ENCODE data around the gene IFT88.

The IFT88 gene

DNA sequence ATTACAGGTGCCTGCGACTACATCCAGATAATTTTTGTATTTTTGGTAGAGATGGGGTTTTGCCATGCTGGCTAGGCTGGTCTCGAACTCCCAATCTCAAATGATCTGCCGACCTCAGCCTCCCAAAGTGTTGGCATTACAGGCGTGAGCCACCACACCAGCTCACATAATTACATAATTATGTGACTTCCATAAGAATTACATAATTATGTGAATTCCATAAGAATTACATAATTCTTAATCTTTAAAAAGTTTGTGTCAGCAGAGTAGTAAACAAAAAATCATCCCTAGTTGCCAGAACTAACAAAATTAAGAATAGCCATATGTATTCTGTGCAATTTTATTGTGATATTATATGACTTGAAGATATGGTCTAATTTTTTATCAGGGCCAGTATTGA, 25.6 kb downstream of the IFT88 start:
- TF ChIP-seq, protein P1, sequence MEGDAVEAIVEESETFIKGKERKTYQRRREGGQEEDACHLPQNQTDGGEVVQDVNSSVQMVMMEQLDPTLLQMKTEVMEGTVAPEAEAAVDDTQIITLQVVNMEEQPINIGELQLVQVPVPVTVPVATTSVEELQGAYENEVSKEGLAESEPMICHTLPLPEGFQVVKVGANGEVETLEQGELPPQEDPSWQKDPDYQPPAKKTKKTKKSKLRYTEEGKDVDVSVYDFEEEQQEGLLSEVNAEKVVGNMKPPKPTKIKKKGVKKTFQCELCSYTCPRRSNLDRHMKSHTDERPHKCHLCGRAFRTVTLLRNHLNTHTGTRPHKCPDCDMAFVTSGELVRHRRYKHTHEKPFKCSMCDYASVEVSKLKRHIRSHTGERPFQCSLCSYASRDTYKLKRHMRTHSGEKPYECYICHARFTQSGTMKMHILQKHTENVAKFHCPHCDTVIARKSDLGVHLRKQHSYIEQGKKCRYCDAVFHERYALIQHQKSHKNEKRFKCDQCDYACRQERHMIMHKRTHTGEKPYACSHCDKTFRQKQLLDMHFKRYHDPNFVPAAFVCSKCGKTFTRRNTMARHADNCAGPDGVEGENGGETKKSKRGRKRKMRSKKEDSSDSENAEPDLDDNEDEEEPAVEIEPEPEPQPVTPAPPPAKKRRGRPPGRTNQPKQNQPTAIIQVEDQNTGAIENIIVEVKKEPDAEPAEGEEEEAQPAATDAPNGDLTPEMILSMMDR (IDR thresholded peaks at IDR 0.05; ENCODE audit: low read depth, low read length), result no peak
- no peak overlapping the region for H3K4me3 ChIP-seq (ENCODE audit: low read depth, low read length)

DNA sequence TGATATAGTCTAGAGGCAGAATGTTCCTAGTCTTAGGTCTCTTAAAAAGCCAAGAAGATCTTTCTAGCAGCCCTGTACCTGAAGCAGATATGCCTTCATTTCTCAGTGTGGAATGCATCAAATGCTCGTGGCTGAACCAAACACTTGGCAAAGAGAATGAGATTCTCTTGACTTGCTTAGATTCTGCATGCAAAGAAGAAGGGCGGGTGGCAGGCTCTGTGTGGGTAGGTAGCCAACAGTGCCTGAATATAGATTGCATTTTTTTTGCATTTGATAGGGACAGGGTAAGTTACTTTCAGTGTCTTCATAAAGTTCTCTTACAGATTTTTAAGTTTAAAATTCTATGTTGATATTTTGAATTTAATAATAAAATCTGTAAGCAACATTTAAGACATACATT, 27.3 kb downstream of the IFT88 start:
- H3K4me3 ChIP-seq (ENCODE audit: low read depth, low read length), result no peak overlapping the region
- TF ChIP-seq, protein P1 (IDR thresholded peaks at IDR 0.05; ENCODE audit: low read depth, low read length), result no peak

DNA sequence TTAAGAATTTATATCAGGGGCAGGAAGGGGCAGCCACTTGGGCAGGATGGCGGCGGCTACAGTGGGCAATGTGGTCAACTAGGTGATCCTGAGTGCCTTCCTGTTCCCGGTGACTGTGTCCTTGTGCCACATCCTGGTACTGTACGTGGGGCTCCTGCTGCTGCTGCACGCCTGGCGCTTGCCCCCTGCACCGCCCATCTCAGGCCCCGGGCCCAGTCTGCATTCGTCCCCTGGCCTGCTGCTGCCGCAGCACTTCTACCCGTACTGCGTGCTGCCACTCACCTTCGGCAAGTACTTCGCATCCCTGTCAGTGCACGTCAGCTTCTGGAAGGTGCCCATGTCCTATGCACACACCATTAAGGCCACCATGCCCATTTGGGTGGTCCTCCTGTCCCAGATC, 40.1 kb downstream of the IFT88 start:
- TF ChIP-seq, protein P1 (IDR thresholded peaks at IDR 0.05; ENCODE audit: low read depth, low read length), result no peak
- no peak overlapping the region for H3K4me3 ChIP-seq (ENCODE audit: low read depth, low read length)

DNA sequence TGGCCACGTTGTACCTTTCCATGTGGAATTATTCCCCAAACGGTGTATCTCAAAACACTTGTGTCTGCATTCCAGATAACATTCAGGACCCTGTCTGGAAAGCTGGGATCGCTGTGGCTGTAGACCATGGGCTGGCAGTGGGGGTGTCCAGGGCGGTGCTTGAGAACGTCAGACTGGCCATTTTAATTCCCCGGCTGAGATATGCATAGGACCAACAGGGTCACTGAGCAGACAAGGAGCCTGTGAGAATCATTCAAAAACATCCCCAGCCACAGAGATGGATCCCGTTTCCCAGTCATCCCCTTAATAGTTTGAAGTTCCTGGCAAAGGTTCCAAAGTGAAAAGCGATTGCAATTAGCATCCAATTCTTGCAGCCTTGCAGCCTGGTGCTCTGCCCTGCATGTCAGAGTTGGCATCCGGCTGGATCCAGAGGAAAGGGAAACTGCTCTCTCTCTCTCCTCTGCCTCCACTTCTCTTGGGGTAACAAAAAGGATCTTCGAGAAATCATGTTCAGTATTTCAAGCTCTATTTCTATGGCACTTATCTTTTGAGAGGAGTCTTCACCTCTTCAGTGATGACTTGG, 41.6 kb downstream of the IFT88 start:
- TF ChIP-seq, protein P1 (IDR thresholded peaks at IDR 0.05; ENCODE audit: low read depth, low read length), result no peak
- H3K4me3 ChIP-seq (ENCODE audit: low read depth, low read length), result peak overlapping the region; percentile 19; the same call in 1 of the 2 replicates

DNA sequence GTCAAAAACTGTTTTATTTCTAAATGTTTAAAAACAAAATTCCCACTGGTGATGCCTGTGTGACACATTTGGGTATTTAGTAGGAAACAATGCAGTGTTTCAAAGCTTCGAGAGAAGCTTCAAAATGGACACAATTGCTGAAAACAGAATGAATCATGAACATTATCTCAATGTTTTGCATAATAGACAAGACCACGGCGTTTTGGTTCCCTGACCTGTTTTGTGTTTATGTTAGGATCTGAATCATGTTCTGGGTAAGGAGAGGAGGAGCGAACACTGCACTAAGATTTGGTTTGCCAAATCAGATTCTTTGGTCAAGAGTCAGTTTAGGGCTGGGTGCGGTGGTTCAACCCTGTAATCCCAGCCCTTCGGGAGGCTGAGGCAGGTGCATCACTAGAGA, 42.2 kb downstream of the IFT88 start:
- TF ChIP-seq, protein P1 (IDR thresholded peaks at IDR 0.05; ENCODE audit: low read depth, low read length), result no peak

DNA sequence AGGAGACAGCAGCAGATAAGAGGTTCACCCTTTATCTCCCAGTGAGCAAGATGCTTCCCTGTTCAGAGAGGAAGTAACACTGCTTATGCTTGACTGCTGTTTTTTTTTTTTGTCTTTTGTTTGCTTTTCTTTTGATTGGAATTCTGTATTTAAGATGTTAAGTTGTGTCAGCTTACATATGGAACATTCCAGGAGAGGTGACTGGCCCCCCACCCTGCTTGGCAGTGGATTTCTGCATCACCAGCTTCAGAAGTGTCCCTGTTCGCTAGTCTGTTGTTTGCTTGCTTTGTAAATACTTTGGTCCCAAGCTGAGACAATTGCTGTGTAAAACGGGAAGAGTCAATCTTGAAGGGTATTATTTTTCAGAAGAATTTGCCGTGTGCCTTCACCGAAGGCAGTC, 43.0 kb downstream of the IFT88 start:
- H3K4me3 ChIP-seq (ENCODE audit: low read depth, low read length), result no peak overlapping the region
- TF ChIP-seq, protein P1 (IDR thresholded peaks at IDR 0.05; ENCODE audit: low read depth, low read length), result no peak

More for the DNA sequence above, 42.2 kb downstream of the IFT88 start:
- H3K4me3 ChIP-seq (ENCODE audit: low read depth, low read length), result peak overlapping the region; percentile 19; the same call in 1 of the 2 replicates

DNA sequence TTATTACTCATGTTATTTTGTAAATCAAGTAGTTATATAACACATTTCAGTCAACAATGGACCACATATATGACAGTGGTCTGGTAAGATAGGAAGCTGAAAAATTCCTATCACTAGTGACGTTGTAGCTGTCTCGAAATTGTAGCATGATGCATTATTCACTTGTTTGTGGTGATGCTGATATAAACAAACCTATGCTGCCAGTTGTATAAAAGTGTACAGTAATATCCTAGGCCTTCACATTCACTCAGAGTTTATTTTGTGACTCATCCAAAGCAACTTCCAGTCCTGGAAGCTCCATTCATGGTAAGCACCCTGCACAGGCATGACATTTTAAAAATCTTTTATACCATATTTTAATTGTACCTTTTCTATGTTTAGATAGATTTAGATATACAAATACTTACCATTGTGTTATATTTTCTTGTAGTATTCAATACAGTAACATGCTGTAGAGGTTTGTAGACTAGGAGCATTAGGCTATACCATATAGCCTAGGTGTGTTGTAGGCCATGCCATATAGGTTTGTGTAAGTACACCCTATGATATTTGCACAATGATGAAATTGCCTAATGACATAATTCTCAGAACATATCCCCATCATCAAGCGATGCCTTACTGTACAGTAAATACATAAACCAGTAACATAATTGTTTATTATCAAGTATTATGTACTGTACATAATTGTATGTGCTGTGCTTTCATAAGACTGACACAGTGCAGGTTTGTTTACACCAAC, 49.3 kb downstream of the IFT88 start:
- TF ChIP-seq, protein P1 (IDR thresholded peaks at IDR 0.05; ENCODE audit: low read depth, low read length), result no peak
- no peak overlapping the region for H3K4me3 ChIP-seq (ENCODE audit: low read depth, low read length)
